Chondrocyte (in vitro differentiated cells): ENCODE data around the gene PHLPP1. TPM values are rescaled to one million over a fixed set of nuclear protein-coding genes. Genes with fewer than 3 reads are reported as not detected.

ENCODE experiments used
- DNase-seq: peaks from one replicate; pipeline ENCODE4 v3.0.0; 2021; ENCODE audit warnings: mixed read lengths, low spot score
- H3K27ac Mint-ChIP-seq: one replicate; pipeline ENCODE4 v1.8.0; 2021; ENCODE audit warnings: mild to moderate bottlenecking, moderate library complexity, mixed read lengths; ENCODE audit not compliant: unreplicated experiment
- H3K27me3 Mint-ChIP-seq: 2 replicates; pipeline ENCODE4 v1.8.0; 2021; ENCODE audit warnings: low read depth, mixed read lengths
- H3K36me3 Mint-ChIP-seq: 2 replicates; pipeline ENCODE4 v1.8.0; 2021; ENCODE audit warnings: low read depth, mixed read lengths
- H3K4me1 Mint-ChIP-seq: 2 replicates; pipeline ENCODE4 v1.8.0; 2021; ENCODE audit warnings: low read depth, mild to moderate bottlenecking, mixed read lengths
- H3K4me3 Mint-ChIP-seq: one replicate; pipeline ENCODE4 v1.8.0; 2021; ENCODE audit warnings: mild to moderate bottlenecking, moderate library complexity, mixed read lengths; ENCODE audit not compliant: unreplicated experiment
- H3K9me3 Mint-ChIP-seq: 2 replicates; pipeline ENCODE4 v1.8.0; 2021; ENCODE audit warnings: low read depth, mixed read lengths
- CTCF ChIP-seq: fragments of 200-600 bp; sonication (generic); IDR thresholded peaks from 2 replicates; pipeline ENCODE4 v1.5.0; 2021; ENCODE audit warnings: antibody characterized with exemption, mild to moderate bottlenecking, moderate library complexity
- total RNA-seq: library from RNA; stranded (reverse); gene quantifications from 3 replicates; pipeline ENCODE4 v1.2.1, GENCODE V29; 2021

Gene PHLPP1
- total RNA-seq, 1 donor from 2014 or later, result 10.4 TPM

GRCh38 chr18:62862466-62862865, 147.1 kb downstream of the PHLPP1 start:
- peaks cover 11% of the 10 kb centered on the region for H3K4me1 Mint-ChIP-seq

GRCh38 chr18:62863579-62864001, 148.2 kb downstream of the PHLPP1 start:
- H3K4me1 Mint-ChIP-seq, result peaks cover 12% of the 10 kb centered on the region
- H3K27me3 Mint-ChIP-seq, result no peaks in the 10 kb centered on the region
- no peak overlapping the region for H3K4me3 Mint-ChIP-seq
- H3K9me3 Mint-ChIP-seq, result no peaks in the 10 kb centered on the region
- no peak overlapping the region for H3K27ac Mint-ChIP-seq
- no peak for TF ChIP-seq CTCF
- no peaks in the 10 kb centered on the region for H3K36me3 Mint-ChIP-seq
- no peak for DNase-seq

More at GRCh38 chr18:62862466-62862865, 147.1 kb downstream of the PHLPP1 start:
- Mint-ChIP-seq H3K4me3 (no peak overlapping the region), H3K27ac (no peak overlapping the region), H3K36me3 (no peaks in the 10 kb centered on the region), H3K27me3 (no peaks in the 10 kb centered on the region), H3K9me3 (no peaks in the 10 kb centered on the region)
- no peak for DNase-seq
- no peak for TF ChIP-seq CTCF

- no peaks in the 10 kb centered on the region for H3K9me3 Mint-ChIP-seq
- no peaks in the 10 kb centered on the region for H3K36me3 Mint-ChIP-seq
- TF ChIP-seq CTCF, result no peak
- no peak overlapping the region for H3K4me3 Mint-ChIP-seq
- H3K27ac Mint-ChIP-seq, result no peak overlapping the region
- no peak for DNase-seq
- H3K27me3 Mint-ChIP-seq, result no peaks in the 10 kb centered on the region
- peaks cover 29% of the 10 kb centered on the region for H3K4me1 Mint-ChIP-seq
Observed at GRCh38 chr18:62865498-62865897, 150.2 kb downstream of the PHLPP1 start.

GRCh38 chr18:62867534-62867933, 152.2 kb downstream of the PHLPP1 start:
- no peak for DNase-seq
- Mint-ChIP-seq H3K27ac (no peak overlapping the region), H3K4me1 (peaks cover 34% of the 10 kb centered on the region), H3K9me3 (no peaks in the 10 kb centered on the region), H3K36me3 (no peaks in the 10 kb centered on the region), H3K27me3 (no peaks in the 10 kb centered on the region), H3K4me3 (no peak overlapping the region)
- no peak for TF ChIP-seq CTCF

GRCh38 chr18:62868645-62869044, 153.3 kb downstream of the PHLPP1 start:
- TF ChIP-seq CTCF, result no peak
- Mint-ChIP-seq H3K4me3 (no peak overlapping the region), H3K4me1 (peaks cover 31% of the 10 kb centered on the region), H3K36me3 (no peaks in the 10 kb centered on the region), H3K27ac (no peak overlapping the region), H3K9me3 (no peaks in the 10 kb centered on the region), H3K27me3 (no peaks in the 10 kb centered on the region)
- DNase-seq, result no peak
